ENCODE results near the gene ATP5F1E.
A peak's percentile ranks its signal among the peaks of the same experiment; 100 is the strongest.
"Not testable (repeated sequence)": the region's sequence is repeated elsewhere in the genome, so short reads cannot be mapped to it uniquely, and the experiment has no call there.

Gene ATP5F1E

DNA sequence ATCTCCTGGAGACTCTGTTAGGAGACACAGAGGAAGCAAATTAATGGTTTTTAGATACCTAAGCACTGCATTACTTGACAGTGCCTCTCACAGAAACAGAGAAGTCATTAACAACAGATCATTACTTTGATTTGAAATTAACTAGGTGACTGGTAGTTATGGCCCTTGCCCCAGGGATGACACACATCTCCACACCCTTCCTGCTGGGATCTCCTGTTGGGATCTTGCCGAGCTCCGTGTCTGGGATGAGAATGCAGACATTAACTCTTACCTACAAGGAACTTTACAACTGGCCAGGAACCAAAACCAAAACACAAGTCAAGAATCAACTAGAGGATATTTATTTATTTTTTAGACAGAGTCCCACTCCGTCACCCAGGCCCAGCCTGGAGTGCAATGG lies 12.7 kb upstream of the ATP5F1E start:
- DNase-seq (ENCODE audit: low read depth, low spot score) = no peak
- H3K4me3 ChIP-seq (ENCODE audit: low read length) = no peak overlapping the region

GRCh38 chr20:59044295-59044694 lies 12.2 kb upstream of the ATP5F1E start:
- DNase-seq (ENCODE audit: low read depth, low spot score) = no peak
- no peak overlapping the region for H3K4me3 ChIP-seq (ENCODE audit: low read length)

DNA sequence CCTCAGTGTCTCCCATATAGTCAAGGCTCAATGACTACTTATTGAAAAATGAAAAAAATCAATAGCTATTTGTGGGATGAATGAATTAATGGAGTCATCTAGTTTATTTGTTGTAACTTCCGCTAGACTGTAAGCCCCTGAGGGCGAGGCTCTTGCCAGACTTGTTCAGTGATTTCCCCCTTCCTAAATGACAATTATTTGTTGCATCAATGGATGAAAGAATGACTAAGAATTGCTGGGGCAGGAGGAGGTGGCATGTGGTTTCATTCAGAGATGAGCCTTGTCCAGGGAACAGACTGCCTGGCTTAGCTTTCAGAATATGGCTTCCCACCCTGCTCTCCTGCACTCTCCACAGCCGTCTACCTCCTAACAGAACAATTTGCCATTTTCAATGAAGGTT lies 11.6 kb upstream of the ATP5F1E start:
- no peak overlapping the region; the same call in 1 of the 2 replicates for H3K4me3 ChIP-seq (ENCODE audit: low read length)
- DNase-seq (ENCODE audit: low read depth, low spot score) = no peak

DNA sequence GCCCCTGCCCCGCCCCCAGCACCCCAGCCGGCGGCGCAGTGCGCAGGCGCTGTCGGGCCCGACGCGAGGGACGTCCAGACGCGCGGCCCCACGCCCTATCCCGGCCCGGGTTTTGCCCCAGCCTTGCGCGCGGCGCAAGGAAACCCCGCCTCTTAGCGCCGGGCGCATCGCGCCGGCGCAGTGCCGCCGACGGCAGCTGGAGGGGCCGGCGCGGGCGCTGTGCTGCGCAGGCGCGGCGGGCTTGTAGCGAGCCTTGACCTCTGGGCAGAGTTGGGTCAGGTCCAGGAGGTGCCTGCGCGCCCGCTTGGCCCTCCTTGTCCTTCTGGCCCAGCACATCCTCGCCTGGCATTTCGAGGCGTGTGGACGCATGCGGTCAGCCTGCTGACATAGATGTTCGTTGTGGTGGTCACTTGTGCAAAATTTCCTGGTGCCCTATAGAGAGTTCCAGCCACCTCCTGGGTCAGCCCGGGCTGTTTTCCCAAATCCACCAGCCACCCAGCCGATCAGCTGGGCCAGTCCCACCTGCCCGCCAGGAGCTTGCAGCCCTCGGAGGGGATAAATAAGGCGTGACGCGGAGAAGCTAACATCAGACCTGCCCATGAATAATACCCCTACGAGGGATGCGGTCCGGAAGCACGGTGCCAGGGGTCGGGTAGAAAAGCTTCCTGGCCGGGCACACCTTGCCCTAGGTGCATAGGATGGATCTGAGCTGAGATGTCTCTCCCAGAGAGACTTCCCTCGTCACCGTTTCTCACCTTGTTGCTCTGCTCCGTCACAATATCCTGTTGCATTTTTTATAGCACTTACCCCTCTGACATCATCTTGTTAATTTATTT lies 10.9 kb upstream of the ATP5F1E start:
- peak overlapping the region; percentile 83 for H3K4me3 ChIP-seq (ENCODE audit: low read length)
- DNase-seq (ENCODE audit: low read depth, low spot score) = peak; percentile 81

DNA sequence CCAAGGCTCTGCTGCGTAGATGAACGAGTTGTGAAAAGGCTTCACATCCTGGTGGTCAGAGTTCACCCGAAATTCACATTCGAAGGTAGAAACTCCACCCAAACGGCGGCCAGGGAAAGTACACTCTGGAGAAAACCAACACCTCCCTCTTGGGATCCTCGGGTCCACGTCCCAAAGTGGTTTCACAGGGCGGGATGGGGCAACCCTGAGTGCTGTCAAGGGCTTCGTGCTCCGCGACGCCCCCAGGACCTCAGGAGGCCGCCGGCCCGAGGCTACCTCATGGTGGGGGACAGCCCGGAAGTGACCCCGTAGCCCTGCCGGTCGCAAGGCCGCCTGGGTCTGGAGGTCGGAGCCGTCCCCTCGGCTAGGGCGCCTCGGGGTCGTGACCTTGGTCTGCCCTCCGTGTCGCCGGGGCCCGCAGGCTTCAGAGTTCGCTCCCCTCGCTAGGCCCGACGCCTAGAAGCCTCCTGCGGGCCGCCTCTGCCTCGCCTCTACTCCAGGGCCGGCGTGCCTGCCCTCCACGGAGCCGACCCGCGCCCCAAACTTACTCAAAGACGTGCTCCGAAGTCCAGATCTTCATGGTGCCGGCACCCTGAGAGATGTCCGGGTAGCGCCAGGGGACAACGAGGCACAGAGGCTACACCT lies 10.1 kb upstream of the ATP5F1E start, which contains the start of gene PRELID3B:
Gene PRELID3B, minus strand, starts transcription at position 636 of the 645 bp plus-strand sequence. Its CDS starts 56 bp downstream, at position 580.
- no peak for DNase-seq (ENCODE audit: low read depth, low spot score)
- H3K4me3 ChIP-seq (ENCODE audit: low read length) = peak within 1 kb of the TSS; percentile 83

DNA sequence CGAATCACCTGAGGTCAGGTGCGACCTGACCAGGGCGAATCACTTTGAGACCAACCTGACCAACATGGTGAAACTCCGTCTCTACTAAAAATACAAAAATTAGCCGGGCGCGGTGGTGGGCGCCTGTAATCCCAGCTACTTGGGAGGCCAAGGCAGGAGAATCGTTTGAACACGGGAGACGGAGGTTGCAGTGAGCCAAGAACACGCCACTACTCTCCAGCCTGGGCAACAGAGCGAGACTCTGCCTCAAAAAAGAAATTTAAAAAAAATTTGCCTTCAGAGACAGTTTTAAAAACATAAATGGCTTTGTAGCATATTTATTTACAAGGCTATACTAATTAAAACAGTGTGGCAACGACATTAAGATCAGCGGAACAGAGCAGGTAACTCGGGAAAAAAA lies 9.4 kb upstream of the ATP5F1E start:
- DNase-seq (ENCODE audit: low read depth, low spot score) = not testable (repeated sequence)
- H3K4me3 ChIP-seq (ENCODE audit: low read length) = peak overlapping the region; percentile 83

DNA sequence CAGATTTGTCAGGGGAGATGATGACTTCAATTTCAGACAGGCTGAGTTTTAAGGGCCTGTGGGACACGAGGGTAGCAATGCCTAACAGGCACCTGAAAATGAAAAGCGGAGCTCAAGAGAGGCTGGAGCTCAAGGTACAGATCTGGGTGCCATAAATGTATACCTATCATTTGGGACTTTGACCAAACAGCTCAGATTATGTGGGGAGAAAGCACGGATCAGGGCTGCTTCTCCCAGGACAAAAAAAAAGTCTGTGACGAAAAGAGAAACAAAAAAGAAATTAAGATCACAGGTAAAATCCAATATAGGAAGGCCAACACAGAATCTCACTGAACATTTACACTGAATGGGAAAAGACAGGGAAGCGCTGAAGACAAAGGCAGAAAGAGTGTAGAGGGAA lies 8.5 kb upstream of the ATP5F1E start:
- no peak overlapping the region; the same call in 1 of the 2 replicates for H3K4me3 ChIP-seq (ENCODE audit: low read length)
- DNase-seq (ENCODE audit: low read depth, low spot score) = no peak

- DNase-seq (ENCODE audit: low read depth, low spot score) = peak; percentile 16
- H3K4me3 ChIP-seq (ENCODE audit: low read length) = no peak overlapping the region
These were observed 7.1 kb upstream of the ATP5F1E start for GRCh38 chr20:59039233-59039632.

DNA sequence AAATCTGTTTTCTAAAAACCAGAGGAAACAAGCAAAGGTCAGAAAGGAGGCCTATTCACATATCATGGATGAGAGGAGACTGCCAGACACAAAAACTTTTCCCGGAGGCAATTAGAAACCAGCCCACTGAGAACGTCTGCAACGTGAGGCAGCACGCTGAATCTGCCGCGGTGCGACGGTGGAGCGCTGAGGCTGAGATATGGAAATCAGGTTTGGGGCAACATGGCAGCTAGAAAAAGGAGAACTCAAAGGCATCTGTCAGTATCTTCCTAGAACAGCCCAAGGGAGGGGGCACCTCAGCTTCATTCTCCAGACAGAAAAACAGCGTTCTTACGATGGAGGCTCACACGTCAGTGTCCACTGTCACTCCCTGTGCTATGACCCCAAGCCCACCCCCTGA lies 5.3 kb upstream of the ATP5F1E start:
- H3K4me3 ChIP-seq (ENCODE audit: low read length) = no peak overlapping the region
- no peak for DNase-seq (ENCODE audit: low read depth, low spot score)

- no peak overlapping the region for H3K4me3 ChIP-seq (ENCODE audit: low read length)
- DNase-seq (ENCODE audit: low read depth, low spot score) = no peak
These were observed 3.2 kb upstream of the ATP5F1E start for GRCh38 chr20:59035381-59035780.

- DNase-seq (ENCODE audit: low read depth, low spot score) = no peak
- no peak overlapping the region for H3K4me3 ChIP-seq (ENCODE audit: low read length)
These were observed 1.6 kb upstream of the ATP5F1E start for GRCh38 chr20:59033616-59034165.

DNA sequence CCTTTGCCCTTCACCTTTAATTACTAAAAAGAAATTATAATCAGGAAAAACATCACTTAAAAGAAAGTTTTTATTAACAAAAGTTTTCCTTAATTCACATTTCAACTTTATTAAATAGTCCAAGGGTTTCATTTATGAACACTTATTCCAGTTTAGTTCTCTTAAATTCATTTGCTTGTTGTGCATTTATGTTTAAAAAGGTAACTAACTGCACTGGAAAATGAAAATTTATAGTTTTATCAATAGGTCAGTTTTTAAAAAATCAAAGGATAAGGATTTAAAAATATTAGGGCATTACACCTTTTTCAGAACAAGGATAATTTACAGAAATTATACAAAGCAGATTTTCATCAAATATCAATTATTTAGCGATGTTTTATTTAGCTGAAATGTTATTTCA lies 958 bp upstream of the ATP5F1E start:
- H3K4me3 ChIP-seq (ENCODE audit: low read length) = peak overlapping the region; percentile 53
- DNase-seq (ENCODE audit: low read depth, low spot score) = no peak

- peak; percentile 50 for DNase-seq (ENCODE audit: low read depth, low spot score)
- peak overlapping the region; percentile 53 for H3K4me3 ChIP-seq (ENCODE audit: low read length)
These were observed 551 bp upstream of the ATP5F1E start for GRCh38 chr20:59032713-59033059.

DNA sequence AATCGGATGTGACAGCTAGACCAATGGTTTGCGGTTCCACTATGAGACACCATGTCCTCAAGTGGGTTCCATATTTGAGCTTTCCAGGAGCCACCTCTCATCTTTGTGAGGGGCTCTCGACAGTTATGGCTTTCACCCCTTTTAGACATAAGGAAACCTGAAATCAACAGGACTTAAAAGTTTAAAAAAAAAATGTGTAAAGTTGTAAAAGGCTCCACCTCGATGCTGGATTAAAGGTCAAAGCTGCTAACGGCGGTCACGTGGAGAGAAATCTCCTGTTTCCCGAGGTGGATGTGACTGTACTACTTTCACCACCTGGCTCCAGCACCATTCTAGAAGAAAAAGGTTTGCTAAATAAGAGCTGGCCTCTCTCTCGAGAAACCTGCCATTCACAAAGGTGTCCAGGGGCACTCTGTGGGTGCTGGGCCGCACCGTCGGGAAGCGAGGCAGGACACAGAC lies 542 bp downstream of the ATP5F1E start:
- no peak for DNase-seq (ENCODE audit: low read depth, low spot score)
- H3K4me3 ChIP-seq (ENCODE audit: low read length) = peak overlapping the region; percentile 73

DNA sequence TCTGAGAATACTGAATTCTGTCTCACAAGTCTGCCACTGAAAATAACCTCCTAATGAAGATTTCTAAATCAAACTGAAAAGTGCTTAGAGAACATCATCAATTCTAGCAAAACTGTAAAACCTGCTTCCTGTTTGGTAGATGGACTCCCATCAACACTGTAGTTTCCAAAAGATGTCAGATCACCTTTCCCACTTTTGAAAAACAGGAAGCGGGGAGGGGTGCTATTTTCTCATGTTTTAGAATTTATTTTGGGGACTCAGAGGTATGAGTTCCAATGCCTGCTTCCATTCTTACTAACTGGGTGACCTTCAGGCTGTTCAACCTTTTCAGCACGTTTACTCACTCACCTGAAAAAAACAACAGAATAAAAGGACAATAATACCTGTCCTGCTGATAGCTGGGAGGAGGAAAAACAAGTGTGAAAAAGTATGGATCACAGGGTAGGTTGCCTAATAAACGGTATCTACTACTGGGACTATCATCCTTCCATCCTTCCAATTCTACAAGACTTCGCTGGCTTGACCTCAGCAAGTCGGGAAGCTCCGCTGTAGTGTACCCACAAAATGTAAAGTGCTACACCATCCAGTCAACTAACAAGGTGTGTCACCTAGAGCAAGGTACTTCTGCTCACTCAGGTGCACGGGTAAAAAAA lies 1.1 kb downstream of the ATP5F1E start:
- DNase-seq (ENCODE audit: low read depth, low spot score) = no peak

GRCh38 chr20:59028812-59029211 lies 3.3 kb downstream of the ATP5F1E start:
- no peak for DNase-seq (ENCODE audit: low read depth, low spot score)
- no peak overlapping the region for H3K4me3 ChIP-seq (ENCODE audit: low read length)

More for the DNA sequence above, 1.1 kb downstream of the ATP5F1E start:
- H3K4me3 ChIP-seq (ENCODE audit: low read length) = peak overlapping the region; percentile 73

- H3K4me3 ChIP-seq (ENCODE audit: low read length) = no peak overlapping the region
- no peak for DNase-seq (ENCODE audit: low read depth, low spot score)
These were observed 4.3 kb downstream of the ATP5F1E start for GRCh38 chr20:59027741-59028320.

GRCh38 chr20:59026904-59027740 lies 5.0 kb downstream of the ATP5F1E start:
- no peak overlapping the region for H3K4me3 ChIP-seq (ENCODE audit: low read length)
- DNase-seq (ENCODE audit: low read depth, low spot score) = no peak

All from Jurkat, Clone E6-1 (cell line).